GM18520 (cell line): ENCODE data around the gene PRPS1L1.

ENCODE experiments used
- ATAC-seq: cut with Tn5 transposase; IDR thresholded peaks from one replicate; pipeline ENCODE4 v1.9.1; 2021; ENCODE audit not compliant: unreplicated experiment

The PRPS1L1 gene

DNA sequence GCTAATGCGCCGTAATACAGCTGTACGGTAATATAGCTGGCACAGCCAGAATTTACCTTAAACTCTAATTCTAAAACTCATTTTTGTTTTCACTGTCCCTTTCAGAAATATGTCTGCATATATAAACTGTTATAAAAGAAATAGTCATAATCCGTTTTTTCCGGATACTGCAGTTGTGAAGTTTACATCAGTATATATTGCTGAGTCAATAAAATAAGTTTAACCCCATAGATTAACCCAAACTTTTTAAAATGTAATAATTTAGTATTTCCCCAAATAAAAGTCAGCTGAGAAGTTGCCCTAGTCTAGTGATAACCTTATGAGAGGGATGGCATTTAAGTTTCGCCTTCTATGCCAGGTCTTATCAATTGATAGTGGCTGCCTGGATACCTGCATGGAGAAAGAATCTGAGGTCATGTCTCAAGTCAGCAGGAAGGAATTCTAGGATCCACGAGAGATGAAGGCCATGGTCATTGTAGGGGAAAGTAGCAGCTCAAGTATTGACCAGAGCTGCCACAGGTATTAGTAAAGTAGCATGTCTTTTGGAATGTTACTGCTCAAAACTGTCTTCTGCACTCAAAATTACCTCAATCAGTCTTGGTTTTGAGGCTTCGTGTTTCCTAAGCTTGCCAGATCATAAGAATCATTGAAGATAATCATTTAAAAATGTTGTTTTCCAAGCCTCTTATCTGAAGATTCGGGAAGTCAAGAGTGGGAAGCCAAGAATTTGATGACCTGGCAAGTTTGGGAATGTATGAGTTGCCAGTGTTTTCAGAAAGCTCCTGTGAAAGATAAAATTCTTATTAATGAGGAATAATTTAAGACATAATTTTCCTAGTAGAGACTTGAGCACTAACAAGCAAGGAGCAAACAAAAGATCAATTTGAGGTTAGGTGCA lies 10.8 kb downstream of the PRPS1L1 start:
- no peak for ATAC-seq

DNA sequence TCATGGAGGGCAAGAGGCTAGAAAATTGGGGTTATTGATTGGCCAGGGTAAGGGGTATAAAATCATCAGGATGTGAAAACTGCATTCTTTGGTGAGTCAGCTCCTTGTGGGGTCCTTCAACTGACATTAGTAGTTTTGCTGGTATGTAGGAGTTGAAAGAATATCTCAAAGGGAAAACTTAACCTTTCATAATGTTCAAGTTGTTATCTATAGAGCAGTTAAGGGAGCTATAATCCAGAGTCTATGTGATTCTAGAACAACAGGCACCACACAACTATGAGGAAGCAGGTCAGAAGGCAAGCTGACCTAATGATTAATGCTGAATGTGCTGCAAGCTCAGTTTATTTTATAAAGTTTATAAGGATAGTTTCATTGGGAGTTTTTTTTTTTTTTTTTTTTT lies 13.7 kb downstream of the PRPS1L1 start:
- ATAC-seq: no peak

DNA sequence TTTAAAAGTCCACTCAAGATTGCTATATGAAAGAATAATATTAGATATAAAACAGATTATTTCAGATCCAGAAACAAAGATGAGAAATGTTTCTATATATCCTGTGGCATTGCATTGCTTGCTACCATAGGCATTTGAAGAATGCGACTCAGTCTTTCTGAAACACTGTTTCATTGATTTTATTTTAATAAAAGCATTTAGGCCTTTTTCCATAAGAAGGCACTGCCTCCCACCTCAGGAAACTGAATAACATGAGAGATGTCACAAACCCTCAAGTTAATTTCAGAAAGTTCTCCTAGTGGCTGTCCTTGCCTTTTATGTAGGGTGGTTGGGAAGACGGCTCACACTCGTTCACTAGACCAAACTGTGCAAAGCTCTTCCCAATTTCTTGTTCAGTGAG lies 23.3 kb downstream of the PRPS1L1 start:
- no peak for ATAC-seq

DNA sequence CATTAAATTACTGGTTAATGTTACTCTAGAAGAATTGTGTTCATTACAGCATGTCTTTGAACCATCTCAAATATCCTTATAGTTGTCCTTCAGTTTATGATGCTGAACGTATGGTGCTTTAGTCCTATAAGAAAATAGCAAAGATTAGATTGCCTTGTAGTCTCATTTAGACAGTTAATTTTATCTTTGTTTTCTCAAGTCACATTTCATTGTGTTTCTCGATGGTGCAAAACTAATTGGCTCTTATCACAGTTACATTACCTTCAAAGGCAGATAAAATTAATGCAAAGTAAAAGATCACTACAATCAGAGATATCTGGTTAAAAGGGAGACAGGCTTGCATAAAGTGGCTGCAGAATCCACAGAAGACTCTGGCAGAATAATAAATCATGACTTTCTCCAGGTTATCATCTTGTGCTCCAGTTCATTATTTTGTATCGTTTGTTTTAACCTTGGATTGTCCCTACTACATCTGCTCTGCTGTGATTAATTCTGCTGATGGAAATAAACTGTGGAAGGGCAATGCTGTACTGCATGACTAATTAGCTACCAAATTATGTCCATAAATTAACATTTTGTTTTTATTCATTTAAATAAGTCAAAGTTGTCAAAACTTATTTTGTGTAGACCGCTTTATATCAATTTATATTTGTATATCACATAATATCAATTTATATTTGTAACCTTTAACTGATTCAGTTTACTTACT lies 24.2 kb downstream of the PRPS1L1 start:
- no peak for ATAC-seq

DNA sequence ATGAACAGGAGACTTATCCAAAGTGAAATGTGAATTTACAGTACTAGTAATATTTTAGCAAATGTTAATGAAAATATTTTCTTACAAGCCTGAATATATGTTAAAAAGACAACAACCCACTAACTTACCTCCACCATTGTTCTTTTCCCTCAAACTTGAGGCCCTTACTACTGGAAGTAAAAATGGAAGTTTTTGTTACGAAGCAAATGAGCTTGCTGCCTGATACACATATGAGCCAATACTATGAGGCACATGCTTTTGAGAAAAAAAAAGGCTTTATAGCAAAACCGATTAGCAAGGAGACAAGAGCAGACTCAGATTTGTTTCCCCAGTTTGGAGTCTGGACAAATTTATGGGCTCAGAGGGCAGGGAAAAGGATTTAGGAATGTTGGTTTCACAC lies 29.0 kb downstream of the PRPS1L1 start:
- no peak for ATAC-seq

DNA sequence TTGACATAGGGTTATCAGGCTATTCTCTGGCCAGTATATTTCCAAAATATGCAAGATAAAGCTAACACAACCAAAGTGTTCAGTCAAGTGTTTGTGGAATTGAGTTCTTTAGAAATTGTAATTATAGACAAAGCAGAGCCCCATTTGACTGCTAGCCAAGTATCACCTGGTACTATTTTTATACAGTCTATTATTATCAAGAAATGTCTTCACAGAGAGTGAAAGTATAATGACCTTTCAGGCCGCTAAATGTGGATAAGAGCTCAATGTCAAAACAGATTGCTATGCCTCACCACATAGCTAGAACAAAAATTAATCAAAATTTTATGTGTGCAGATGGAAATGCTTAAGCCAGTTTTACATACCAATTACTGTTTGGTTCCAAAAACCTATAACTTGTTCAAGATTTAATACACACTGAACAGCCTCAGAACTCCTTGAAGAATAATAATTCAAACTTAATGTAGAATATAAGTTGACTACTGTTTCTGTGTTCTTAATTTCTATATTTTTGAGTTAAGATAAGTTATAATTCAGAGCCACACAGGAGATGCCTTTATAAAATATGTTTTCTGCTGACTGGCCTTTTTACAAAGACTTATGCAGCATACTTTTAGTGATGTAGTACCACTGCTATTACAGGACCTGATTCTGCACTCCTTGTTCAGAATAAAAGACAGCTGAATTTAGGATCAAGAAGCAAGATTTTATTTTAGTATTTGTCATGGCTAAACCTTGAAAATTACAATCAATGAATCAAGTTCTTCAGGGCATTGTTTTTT lies 31.0 kb downstream of the PRPS1L1 start:
- no peak for ATAC-seq

DNA sequence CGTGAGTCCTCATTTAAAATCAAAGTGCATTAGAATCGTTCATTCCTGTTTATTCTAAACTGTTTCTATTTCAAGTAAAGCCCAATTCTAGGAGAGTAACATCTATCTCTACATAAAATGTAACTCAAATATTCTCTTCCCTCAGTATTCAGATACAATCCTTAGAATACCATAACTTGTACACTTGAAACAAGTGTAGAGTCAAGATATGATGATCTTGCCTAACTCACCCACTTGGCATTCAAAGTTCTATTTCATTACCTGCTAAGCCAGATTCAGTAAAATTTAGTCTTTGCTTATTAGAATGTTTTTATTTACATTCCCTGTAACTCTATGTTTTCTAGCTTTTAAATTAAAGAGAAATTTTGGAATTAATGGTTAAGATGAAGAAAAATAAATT lies 31.6 kb downstream of the PRPS1L1 start:
- ATAC-seq: no peak

DNA sequence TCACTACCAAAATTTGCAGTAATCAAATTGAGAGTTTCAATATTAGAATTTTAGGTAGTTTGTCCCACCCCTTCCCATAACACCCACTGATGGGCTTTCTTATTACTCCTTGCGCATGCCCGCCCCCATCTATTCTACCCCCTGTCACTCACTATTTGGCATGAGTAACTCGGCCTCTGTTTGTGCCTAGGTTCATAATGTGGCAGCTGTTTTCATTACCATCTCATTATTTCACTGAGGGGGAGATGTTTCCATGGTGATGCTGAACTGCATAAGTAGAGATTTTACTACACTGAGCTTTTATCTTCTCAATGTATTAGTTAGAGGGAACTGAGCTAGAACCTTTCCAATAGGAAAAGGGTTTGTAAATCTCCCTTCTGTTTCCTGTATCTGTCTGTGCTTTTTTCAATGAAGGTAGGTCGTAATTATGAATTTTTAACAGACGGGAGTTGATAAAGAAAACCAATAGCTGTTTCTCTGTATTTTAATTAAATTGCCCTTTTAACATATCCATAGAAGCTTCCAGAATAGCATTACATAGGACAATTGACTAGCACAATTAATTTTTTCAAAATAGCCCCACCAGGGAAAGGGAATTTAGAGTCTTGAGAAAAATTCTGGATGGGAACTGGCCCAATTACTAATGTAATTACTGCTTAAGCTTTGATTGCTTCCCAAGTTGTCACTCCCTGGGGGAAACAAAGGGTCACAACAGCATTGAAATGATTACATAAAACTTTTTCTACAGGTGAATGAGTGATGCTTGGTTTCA lies 33.4 kb downstream of the PRPS1L1 start:
- no peak for ATAC-seq

DNA sequence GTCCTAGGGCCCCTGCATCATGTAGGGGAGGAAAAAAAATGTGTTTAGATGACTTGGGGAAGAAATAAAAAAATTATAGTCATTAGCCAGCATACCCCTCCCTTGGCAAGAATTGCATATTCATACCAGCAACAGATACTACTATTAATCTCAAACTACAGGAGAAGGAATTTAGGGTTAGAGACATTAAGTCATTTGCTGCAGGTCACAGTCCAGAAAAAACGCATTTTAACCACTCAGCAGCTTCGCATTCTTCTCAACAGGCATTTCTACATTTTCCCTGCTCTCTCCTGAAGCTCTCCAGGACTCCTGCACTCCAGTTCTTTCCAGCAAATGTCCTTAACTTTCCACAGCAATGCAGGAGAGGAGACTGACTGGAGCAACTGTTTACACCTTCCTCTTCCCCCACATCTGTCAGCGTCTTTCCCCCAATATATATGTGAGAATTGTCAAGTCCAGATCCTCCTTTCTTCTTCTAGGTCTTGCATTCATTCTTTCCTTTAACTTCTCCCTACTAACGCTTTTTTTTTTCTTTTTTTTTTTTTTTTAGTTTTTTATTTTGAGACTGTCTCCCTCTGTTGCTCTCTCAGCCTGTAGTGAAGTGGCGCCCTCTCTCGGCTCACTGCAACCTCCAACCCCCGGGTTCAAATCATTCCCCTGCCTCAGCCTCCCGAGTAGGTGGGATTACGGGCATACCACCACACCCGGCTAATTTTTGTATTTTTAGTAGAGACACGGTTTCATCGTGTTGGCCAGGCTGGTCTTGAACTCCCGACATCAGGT lies 35.6 kb downstream of the PRPS1L1 start:
- ATAC-seq: no peak

DNA sequence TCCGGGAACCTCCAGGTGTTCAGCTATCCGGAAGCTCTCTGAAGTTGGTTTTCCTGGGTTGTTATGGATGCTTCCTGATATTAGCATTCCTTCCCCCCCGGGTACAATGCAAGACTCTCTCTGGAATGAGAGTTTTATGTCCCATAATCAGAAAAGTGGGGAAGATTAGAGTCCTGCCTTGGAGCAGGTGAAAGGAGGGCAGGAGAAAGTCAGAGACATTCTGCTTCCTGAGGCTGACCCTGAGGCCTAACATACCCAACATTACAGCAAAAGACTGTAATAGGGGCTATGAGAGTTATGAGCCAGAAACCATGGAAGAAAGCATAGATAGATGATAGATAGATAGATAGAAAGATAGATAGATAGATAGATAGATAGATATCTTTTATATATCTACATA lies 36.9 kb downstream of the PRPS1L1 start:
- ATAC-seq: no peak

DNA sequence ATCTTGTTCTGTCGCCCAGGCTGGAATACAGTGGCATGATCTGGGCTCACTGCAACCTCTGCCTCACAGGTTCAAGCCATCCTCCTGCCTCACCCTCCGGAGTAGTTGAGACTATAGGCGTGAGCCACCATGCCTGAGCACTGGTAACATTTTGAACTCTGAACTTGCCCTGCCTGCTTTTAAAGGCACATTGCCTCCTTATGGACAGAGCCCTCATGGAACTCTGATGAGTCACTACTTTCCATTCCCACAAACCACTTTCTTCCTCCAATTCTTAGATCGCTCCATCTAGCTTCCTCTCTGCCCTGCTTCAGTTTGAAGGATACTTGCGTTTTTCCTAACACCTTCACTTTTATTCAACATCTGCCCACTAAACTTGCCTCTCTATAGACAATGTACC lies 38.1 kb downstream of the PRPS1L1 start:
- ATAC-seq: no peak

DNA sequence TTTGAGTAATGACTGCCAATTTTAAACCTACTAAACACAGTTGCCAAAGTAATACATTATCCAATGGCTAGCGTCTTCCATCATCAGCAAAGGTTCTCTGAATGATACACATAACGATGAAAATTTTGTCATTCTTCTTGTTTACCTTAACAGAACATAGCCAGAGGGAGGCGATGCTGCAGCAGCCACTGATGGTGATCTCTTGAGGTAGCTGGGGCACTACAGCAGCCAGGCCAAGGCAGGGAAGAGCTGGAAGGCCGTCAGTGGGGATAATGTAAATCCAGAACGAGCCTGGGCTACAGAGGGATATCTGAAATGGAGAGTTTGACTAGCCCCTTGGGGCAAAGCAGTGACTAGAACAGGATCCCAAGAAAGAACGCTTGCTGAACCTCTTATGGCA lies 38.8 kb downstream of the PRPS1L1 start:
- no peak for ATAC-seq

DNA sequence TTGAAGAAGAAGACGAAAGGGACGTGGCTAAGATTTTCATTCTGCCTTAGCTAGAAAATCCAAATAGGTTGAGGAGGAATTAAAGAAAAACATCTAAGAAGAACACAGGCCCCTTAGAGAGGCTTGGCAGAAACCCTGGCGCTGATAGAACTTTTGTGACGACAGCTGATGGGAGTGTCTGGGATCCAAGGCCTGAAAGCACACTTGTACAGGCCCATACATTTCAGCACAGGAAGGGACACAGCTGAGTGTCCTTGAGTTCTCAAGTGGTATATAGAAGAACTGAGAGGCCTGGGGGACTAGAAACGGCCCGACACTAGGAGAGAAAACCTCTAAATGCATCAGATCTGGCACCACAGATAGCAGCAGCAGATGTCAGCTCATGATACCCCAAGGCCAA lies 39.5 kb downstream of the PRPS1L1 start:
- ATAC-seq: no peak

DNA sequence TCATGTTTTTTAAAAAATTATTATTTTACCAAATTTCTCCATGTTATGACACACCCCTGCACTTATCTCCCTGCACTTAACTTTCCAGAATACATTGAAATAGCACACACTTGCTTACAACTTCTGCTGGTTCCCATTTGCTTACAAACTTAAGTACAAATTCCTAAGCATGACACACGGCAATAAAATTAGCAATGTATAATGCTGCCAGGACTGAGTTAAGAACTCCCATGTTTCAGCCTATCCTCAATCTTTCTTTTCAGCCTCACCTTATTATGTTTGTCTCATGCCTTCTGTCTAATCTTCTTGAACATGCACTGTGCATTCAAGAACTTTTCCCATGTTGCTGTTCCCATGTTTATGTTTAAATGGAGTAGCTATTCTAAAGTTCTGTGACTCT lies 40.8 kb downstream of the PRPS1L1 start:
- no peak for ATAC-seq

DNA sequence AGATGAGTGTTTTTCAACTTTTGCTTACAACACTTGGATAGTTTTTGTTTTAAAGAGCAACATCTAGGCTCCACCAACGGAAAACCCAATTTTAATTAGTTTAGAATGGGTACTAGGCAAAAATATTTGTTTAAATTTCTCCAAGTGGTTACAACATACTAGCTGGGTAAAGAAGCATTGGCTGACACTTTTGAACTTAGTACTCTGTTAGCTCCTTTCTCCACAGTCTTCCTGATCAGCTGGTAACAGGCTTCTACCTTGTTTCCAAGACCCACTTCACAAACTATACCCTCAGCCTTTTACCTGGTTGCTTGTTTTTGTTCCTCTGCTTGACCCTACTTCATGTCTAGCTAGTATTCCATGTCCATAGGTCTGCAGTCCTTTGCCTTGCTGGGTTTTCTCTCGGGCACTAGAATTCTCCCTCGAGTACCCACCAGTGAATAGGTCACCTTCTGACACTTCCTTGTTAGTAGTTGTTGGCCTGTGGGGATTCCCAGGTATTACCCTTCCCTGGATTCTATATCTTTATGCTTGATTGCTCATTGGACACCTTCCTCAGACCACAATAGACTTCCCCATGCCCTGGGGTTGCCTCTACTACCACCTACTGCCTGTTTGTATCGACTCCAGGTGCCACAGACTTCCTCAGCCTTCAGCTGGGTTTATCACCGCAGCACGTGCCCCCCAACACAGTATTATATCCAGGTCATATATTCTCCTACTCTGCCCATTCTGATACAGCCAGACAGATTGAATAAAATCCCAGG lies 42.0 kb downstream of the PRPS1L1 start:
- ATAC-seq: no peak

DNA sequence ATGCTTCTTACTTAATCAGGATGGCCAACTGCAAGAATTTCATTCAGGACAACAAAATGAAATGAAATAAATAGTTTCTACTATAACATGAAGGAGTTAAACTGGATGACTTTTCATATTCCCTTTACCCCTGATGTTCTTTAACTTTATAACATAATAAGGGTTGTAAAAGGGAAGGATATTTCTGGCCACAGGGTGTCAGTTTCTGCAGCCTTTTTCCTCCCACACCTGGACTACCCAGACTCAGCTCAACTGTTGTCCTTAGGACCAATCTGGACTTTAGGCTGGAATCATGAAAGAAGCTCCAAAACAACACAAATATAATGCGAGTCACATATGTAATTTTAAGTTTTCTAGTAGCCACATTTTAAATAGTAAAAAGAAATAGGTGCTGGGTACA lies 43.4 kb downstream of the PRPS1L1 start:
- no peak for ATAC-seq

DNA sequence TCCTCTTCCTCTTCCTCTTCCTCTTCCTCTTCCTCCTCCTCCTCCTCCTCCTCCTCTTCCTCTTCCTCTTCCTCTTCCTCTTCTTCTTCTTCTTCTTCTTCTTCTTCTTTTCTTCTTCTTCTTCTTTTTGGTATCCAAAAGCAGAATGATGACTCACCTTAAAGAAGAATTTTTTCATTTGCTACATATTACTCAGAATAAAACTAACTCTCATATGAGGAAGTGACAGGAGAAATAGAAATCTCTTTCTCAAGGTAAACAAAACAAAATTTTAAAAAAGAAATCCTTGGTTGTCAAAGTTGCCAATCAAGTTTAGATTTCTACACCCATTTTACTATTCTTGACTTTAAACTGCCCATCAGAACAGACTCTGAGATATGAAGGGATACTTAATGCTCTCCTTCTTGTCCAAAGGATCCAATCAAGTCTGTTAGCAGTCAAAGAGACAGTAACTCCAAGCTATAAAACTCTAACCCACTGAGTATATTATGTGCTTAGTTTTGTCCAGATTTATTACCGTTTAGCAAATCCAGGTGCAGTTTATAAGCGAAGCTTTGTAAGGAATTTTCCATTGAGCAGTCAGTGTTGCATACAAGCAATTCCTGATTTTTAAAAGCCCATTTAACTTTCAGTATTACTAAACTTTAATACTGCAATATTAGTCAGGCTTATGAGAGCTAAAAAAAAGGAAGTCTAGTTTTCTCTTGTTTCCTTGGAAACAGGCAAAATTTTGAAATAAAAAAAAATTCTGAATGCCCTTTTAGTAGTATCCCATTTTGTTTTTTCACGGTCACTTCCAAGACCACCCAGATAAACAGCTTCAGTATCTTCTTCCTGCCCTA lies 44.2 kb downstream of the PRPS1L1 start:
- no peak for ATAC-seq

DNA sequence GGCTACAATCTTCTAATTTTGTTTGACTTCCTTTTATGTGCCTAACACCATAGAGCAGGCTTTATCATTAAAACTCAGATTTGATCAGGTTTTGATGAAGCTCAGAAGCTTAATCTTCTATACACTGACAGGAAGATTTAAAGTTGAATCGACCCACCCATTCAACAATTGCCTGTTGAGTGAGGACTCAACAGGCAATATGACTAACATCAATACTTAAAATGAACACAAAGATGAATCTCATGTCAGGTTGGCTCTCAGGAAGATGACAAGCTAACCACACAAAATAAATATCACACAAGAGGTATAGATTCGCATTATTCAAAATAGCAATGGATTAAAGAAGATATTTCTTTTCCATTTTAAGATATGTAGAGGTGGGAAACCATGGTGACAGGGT lies 50.7 kb downstream of the PRPS1L1 start:
- no peak for ATAC-seq
